Measurements from ENCODE around the gene CCDC157. TPM values are rescaled to one million over a fixed set of nuclear protein-coding genes. Genes with fewer than 3 reads are reported as not detected.

CCDC157 gene
- total RNA-seq, 1 experiment from 2014 or later = 0.82 TPM

- Histone ChIP-seq H3K9ac (ENCODE audit: low read length) (peak overlapping the region; percentile 90), H3K27me3 (ENCODE audit: low read length) (no peaks in the 10 kb centered on the region), H3K4me3 (ENCODE audit: low read length) (peak overlapping the region; percentile 91), H3K4me1 (ENCODE audit: low read length) (peaks cover 23% of the 10 kb centered on the region), H3K79me2 (ENCODE audit: low read length) (peaks cover 42% of the 10 kb centered on the region), H3K27ac (ENCODE audit: low read length) (no peak overlapping the region), H4K20me1 (ENCODE audit: insufficient read depth, low read depth, low read length) (peaks cover 25% of the 10 kb centered on the region), H3K9me3 (ENCODE audit: low read length) (no peaks in the 10 kb centered on the region), H3K36me3 (ENCODE audit: insufficient read depth, low read length) (peaks cover 12% of the 10 kb centered on the region; the same call in 1 of the 2 replicates), H3K4me2 (ENCODE audit: low read depth, low read length, poor library complexity, severe bottlenecking) (peak overlapping the region; percentile 82), H3K9me2 (replicated peaks; ENCODE audit: insufficient read depth, low read length) (no peaks in the 10 kb centered on the region), H2AFZ (ENCODE audit: low read length) (peak overlapping the region; percentile 91)
- DNase-seq = no peak
Measured at GRCh38 chr22:30357236-30357570, 396 bp downstream of the CCDC157 start.

GRCh38 chr22:30357650-30358215, 926 bp downstream of the CCDC157 start:
- DNase-seq = no peak
- H3K4me3 ChIP-seq (ENCODE audit: low read length) = no peak overlapping the region
- no peaks in the 10 kb centered on the region for H3K27me3 ChIP-seq (ENCODE audit: low read length)
- peaks cover 37% of the 10 kb centered on the region for H3K79me2 ChIP-seq (ENCODE audit: low read length)
- peaks cover 27% of the 10 kb centered on the region for H3K4me1 ChIP-seq (ENCODE audit: low read length)
- H3K9me3 ChIP-seq (ENCODE audit: low read length) = no peaks in the 10 kb centered on the region
- peaks cover 25% of the 10 kb centered on the region for H4K20me1 ChIP-seq (ENCODE audit: insufficient read depth, low read depth, low read length)
- no peak overlapping the region for H3K27ac ChIP-seq (ENCODE audit: low read length)
- no peak overlapping the region for H3K9ac ChIP-seq (ENCODE audit: low read length)
- peak overlapping the region; percentile 82 for H3K4me2 ChIP-seq (ENCODE audit: low read depth, low read length, poor library complexity, severe bottlenecking)
- H3K36me3 ChIP-seq (ENCODE audit: insufficient read depth, low read length) = 0 out of 2 replicates have a peak, but pooled peaks cover 6% of the 10 kb centered on the region
- H3K9me2 ChIP-seq (replicated peaks; ENCODE audit: insufficient read depth, low read length) = no peaks in the 10 kb centered on the region
- no peak overlapping the region for H2AFZ ChIP-seq (ENCODE audit: low read length)

- H3K36me3 ChIP-seq (ENCODE audit: insufficient read depth, low read length) = 0 out of 2 replicates have a peak, but pooled peaks cover 5% of the 10 kb centered on the region
- peaks cover 29% of the 10 kb centered on the region for H3K4me1 ChIP-seq (ENCODE audit: low read length)
- peaks cover 25% of the 10 kb centered on the region for H4K20me1 ChIP-seq (ENCODE audit: insufficient read depth, low read depth, low read length)
- H3K27ac ChIP-seq (ENCODE audit: low read length) = no peak overlapping the region
- H3K9ac ChIP-seq (ENCODE audit: low read length) = no peak overlapping the region
- peaks cover 31% of the 10 kb centered on the region for H3K79me2 ChIP-seq (ENCODE audit: low read length)
- no peaks in the 10 kb centered on the region for H3K9me2 ChIP-seq (replicated peaks; ENCODE audit: insufficient read depth, low read length)
- H3K9me3 ChIP-seq (ENCODE audit: low read length) = no peaks in the 10 kb centered on the region
- H3K4me2 ChIP-seq (ENCODE audit: low read depth, low read length, poor library complexity, severe bottlenecking) = no peak overlapping the region
- DNase-seq = no peak
- H3K27me3 ChIP-seq (ENCODE audit: low read length) = no peaks in the 10 kb centered on the region
- H3K4me3 ChIP-seq (ENCODE audit: low read length) = no peak overlapping the region
- H2AFZ ChIP-seq (ENCODE audit: low read length) = no peak overlapping the region
Measured at GRCh38 chr22:30358541-30358940, 1.7 kb downstream of the CCDC157 start.

GRCh38 chr22:30361916-30362650, 5.3 kb downstream of the CCDC157 start:
- H3K79me2 ChIP-seq (ENCODE audit: low read length) = no peaks in the 10 kb centered on the region
- no peak for DNase-seq
- H2AFZ ChIP-seq (ENCODE audit: low read length) = no peak overlapping the region
- H3K9ac ChIP-seq (ENCODE audit: low read length) = no peak overlapping the region
- no peaks in the 10 kb centered on the region for H3K9me3 ChIP-seq (ENCODE audit: low read length)
- no peaks in the 10 kb centered on the region for H4K20me1 ChIP-seq (ENCODE audit: insufficient read depth, low read depth, low read length)
- H3K36me3 ChIP-seq (ENCODE audit: insufficient read depth, low read length) = no peaks in the 10 kb centered on the region
- no peak overlapping the region for H3K27ac ChIP-seq (ENCODE audit: low read length)
- no peak overlapping the region for H3K4me2 ChIP-seq (ENCODE audit: low read depth, low read length, poor library complexity, severe bottlenecking)
- no peak overlapping the region for H3K4me3 ChIP-seq (ENCODE audit: low read length)
- H3K27me3 ChIP-seq (ENCODE audit: low read length) = no peaks in the 10 kb centered on the region
- H3K9me2 ChIP-seq (replicated peaks; ENCODE audit: insufficient read depth, low read length) = no peaks in the 10 kb centered on the region
- peaks cover 9% of the 10 kb centered on the region for H3K4me1 ChIP-seq (ENCODE audit: low read length)

- Histone ChIP-seq H3K9me3 (ENCODE audit: low read length) (no peaks in the 10 kb centered on the region), H3K4me3 (ENCODE audit: low read length) (no peak overlapping the region), H2AFZ (ENCODE audit: low read length) (no peak overlapping the region), H3K79me2 (ENCODE audit: low read length) (no peaks in the 10 kb centered on the region), H3K36me3 (ENCODE audit: insufficient read depth, low read length) (no peaks in the 10 kb centered on the region), H3K4me2 (ENCODE audit: low read depth, low read length, poor library complexity, severe bottlenecking) (no peak overlapping the region), H3K27me3 (ENCODE audit: low read length) (no peaks in the 10 kb centered on the region), H3K9me2 (replicated peaks; ENCODE audit: insufficient read depth, low read length) (no peaks in the 10 kb centered on the region), H3K9ac (ENCODE audit: low read length) (no peak overlapping the region), H3K27ac (ENCODE audit: low read length) (no peak overlapping the region), H4K20me1 (ENCODE audit: insufficient read depth, low read depth, low read length) (no peaks in the 10 kb centered on the region), H3K4me1 (ENCODE audit: low read length) (peaks cover 6% of the 10 kb centered on the region; the same call in 1 of the 2 replicates)
- no peak for DNase-seq
Measured at GRCh38 chr22:30362651-30363281, 6.0 kb downstream of the CCDC157 start.

- H3K9me2 ChIP-seq (replicated peaks; ENCODE audit: insufficient read depth, low read length) = no peaks in the 10 kb centered on the region
Measured at GRCh38 chr22:30365891-30366290, 9.1 kb downstream of the CCDC157 start.

GRCh38 chr22:30368420-30368819, 11.6 kb downstream of the CCDC157 start:
- H2AFZ ChIP-seq (ENCODE audit: low read length) = no peak overlapping the region
- no peak overlapping the region for H3K9ac ChIP-seq (ENCODE audit: low read length)
- H3K27me3 ChIP-seq (ENCODE audit: low read length) = no peaks in the 10 kb centered on the region
- no peaks in the 10 kb centered on the region for H3K9me2 ChIP-seq (replicated peaks; ENCODE audit: insufficient read depth, low read length)
- H3K4me3 ChIP-seq (ENCODE audit: low read length) = no peak overlapping the region
- no peak overlapping the region for H3K27ac ChIP-seq (ENCODE audit: low read length)
- H3K79me2 ChIP-seq (ENCODE audit: low read length) = no peaks in the 10 kb centered on the region
- H4K20me1 ChIP-seq (ENCODE audit: insufficient read depth, low read depth, low read length) = no peaks in the 10 kb centered on the region
- H3K4me2 ChIP-seq (ENCODE audit: low read depth, low read length, poor library complexity, severe bottlenecking) = no peak overlapping the region
- no peaks in the 10 kb centered on the region for H3K4me1 ChIP-seq (ENCODE audit: low read length)
- H3K36me3 ChIP-seq (ENCODE audit: insufficient read depth, low read length) = no peaks in the 10 kb centered on the region
- no peak for DNase-seq
- no peaks in the 10 kb centered on the region for H3K9me3 ChIP-seq (ENCODE audit: low read length)

More at GRCh38 chr22:30365891-30366290, 9.1 kb downstream of the CCDC157 start:
- Histone ChIP-seq H2AFZ (ENCODE audit: low read length) (no peak overlapping the region), H4K20me1 (ENCODE audit: insufficient read depth, low read depth, low read length) (no peaks in the 10 kb centered on the region), H3K9me3 (ENCODE audit: low read length) (no peaks in the 10 kb centered on the region), H3K27ac (ENCODE audit: low read length) (no peak overlapping the region), H3K79me2 (ENCODE audit: low read length) (no peaks in the 10 kb centered on the region), H3K36me3 (ENCODE audit: insufficient read depth, low read length) (no peaks in the 10 kb centered on the region), H3K9ac (ENCODE audit: low read length) (no peak overlapping the region), H3K4me1 (ENCODE audit: low read length) (peaks cover 6% of the 10 kb centered on the region; the same call in 1 of the 2 replicates), H3K4me3 (ENCODE audit: low read length) (no peak overlapping the region), H3K4me2 (ENCODE audit: low read depth, low read length, poor library complexity, severe bottlenecking) (no peak overlapping the region), H3K27me3 (ENCODE audit: low read length) (no peaks in the 10 kb centered on the region)
- no peak for DNase-seq

- H4K20me1 ChIP-seq (ENCODE audit: insufficient read depth, low read depth, low read length) = no peaks in the 10 kb centered on the region
- no peaks in the 10 kb centered on the region for H3K79me2 ChIP-seq (ENCODE audit: low read length)
- H3K27ac ChIP-seq (ENCODE audit: low read length) = no peak overlapping the region
- no peak overlapping the region for H3K9ac ChIP-seq (ENCODE audit: low read length)
- H3K4me1 ChIP-seq (ENCODE audit: low read length) = no peaks in the 10 kb centered on the region
- DNase-seq = no peak
- H3K36me3 ChIP-seq (ENCODE audit: insufficient read depth, low read length) = no peaks in the 10 kb centered on the region
- H3K4me2 ChIP-seq (ENCODE audit: low read depth, low read length, poor library complexity, severe bottlenecking) = no peak overlapping the region
- H3K4me3 ChIP-seq (ENCODE audit: low read length) = no peak overlapping the region
- H3K9me3 ChIP-seq (ENCODE audit: low read length) = no peaks in the 10 kb centered on the region
- H3K9me2 ChIP-seq (replicated peaks; ENCODE audit: insufficient read depth, low read length) = no peaks in the 10 kb centered on the region
- no peaks in the 10 kb centered on the region for H3K27me3 ChIP-seq (ENCODE audit: low read length)
- no peak overlapping the region for H2AFZ ChIP-seq (ENCODE audit: low read length)
Measured at GRCh38 chr22:30370641-30371230, 13.9 kb downstream of the CCDC157 start.

All from Karpas-422 (cell line).